B cell (primary cell): ENCODE results near the gene ELMO3. TPM values are rescaled to one million over a fixed set of nuclear protein-coding genes. Genes with fewer than 3 reads are reported as not detected.
A peak's percentile ranks its signal among the peaks of the same experiment; 100 is the strongest.

Source experiments
- ATAC-seq: fragments of 200-7000 bp; cut with Tn5 transposase; one replicate; pipeline ENCODE4 v1.10.0; 2021; ENCODE audit warnings: low read depth, mild to moderate bottlenecking, moderate number of reproducible peaks, moderate library complexity
- CTCF ChIA-PET: fragments of 350-600 bp; sonication (Branson Sonifier 250); formaldehyde crosslinking; loops from one replicate; lab custom pipeline; 2021; ENCODE audit warnings: antibody characterized with exemption, inconsistent platforms; lab: Charles Lee
- POLR2A ChIA-PET: fragments of 350-600 bp; sonication (Branson Sonifier 250); formaldehyde crosslinking; loops from one replicate; lab custom pipeline; 2021; ENCODE audit warnings: antibody characterized with exemption; lab: Charles Lee
- DNase-seq: peaks from one replicate; pipeline ENCODE4 v3.0.0; 2013
- H2AFZ ChIP-seq: 2 replicates; pipeline ENCODE4 v1.6.1; 2012; ENCODE audit warnings: mild to moderate bottlenecking, low read depth, low read length; ENCODE audit not compliant: insufficient read depth, poor library complexity, severe bottlenecking
- H3K27ac ChIP-seq, 2 donors: 1 replicate in 1 of 2; 2 replicates in 1 of 2; pipeline ENCODE4 v1.5.1; 2012 to 2013; ENCODE audit warnings: low read length in 2 of 2, mild to moderate bottlenecking in 2 of 2, moderate library complexity in 1 of 2
- H3K27me3 ChIP-seq, 4 experiments: fragments of 200-600 bp in 1 of 4; sonication (generic) in 1 of 4; replicated peaks in 1 of 4; 1 replicate in 2 of 4; 2 replicates in 2 of 4; pipeline versions ENCODE4 v1.6.1 to v1.7.0; 2013 to 2016; ENCODE audit warnings: low read length in 3 of 4, mild to moderate bottlenecking in 2 of 4, mixed read lengths in 1 of 4, moderate library complexity in 1 of 4; ENCODE audit not compliant: insufficient read depth in 4 of 4, control insufficient read depth in 3 of 4; ENCODE audit errors: control extremely low read depth in 1 of 4
- H3K36me3 ChIP-seq, 2 experiments: replicated peaks in 1 of 2; 1 replicate in 1 of 2; 2 replicates in 1 of 2; pipeline versions ENCODE4 v1.6.1 to v1.7.1; 2013; ENCODE audit warnings: low read length in 1 of 2; ENCODE audit not compliant: insufficient read depth in 2 of 2, control insufficient read depth in 1 of 2; ENCODE audit errors: control extremely low read depth in 1 of 2, extremely low read depth in 1 of 2
- H3K4me1 ChIP-seq, 2 donors: fragments of 200-600 bp in 1 of 2; sonication (generic) in 1 of 2; 1 replicate in 1 of 2; 2 replicates in 1 of 2; pipeline versions ENCODE4 v1.5.1 to v1.6.1; 2013 to 2017; ENCODE audit warnings: low read length in 2 of 2; ENCODE audit not compliant: control insufficient read depth in 2 of 2, insufficient read depth in 2 of 2
- H3K4me2 ChIP-seq: replicated peaks from 2 replicates; pipeline ENCODE3; 2012; ENCODE audit warnings: mild to moderate bottlenecking, low read depth, low read length; ENCODE audit not compliant: poor library complexity, severe bottlenecking
- H3K4me3 ChIP-seq, 5 experiments: fragments of 200-600 bp in 1 of 5; sonication (generic) in 1 of 5; 1 replicate in 3 of 5; 2 replicates in 2 of 5; pipeline versions ENCODE4 v1.5.1 to v1.7.0; 2011 to 2016; ENCODE audit warnings: low read length in 4 of 5, mild to moderate bottlenecking in 4 of 5, low read depth in 2 of 5, control low read depth in 1 of 5, moderate library complexity in 1 of 5; ENCODE audit not compliant: insufficient read depth in 1 of 5; ENCODE audit errors: control extremely low read depth in 1 of 5, extremely low read depth in 1 of 5
- H3K79me2 ChIP-seq: fragments of 200-600 bp; sonication (generic); one replicate; pipeline ENCODE4 v1.6.0; 2016; ENCODE audit warnings: low read length; ENCODE audit not compliant: control insufficient read depth, insufficient read depth
- H3K9ac ChIP-seq: fragments of 200-600 bp; sonication (generic); 2 replicates; pipeline ENCODE4 v1.6.1; 2017; ENCODE audit warnings: mild to moderate bottlenecking, low read length, moderate library complexity
- H3K9me3 ChIP-seq, 3 donors: one replicate each; pipeline versions ENCODE4 v1.6.1 to v1.7.1; 2013; ENCODE audit warnings: low read length in 2 of 3; ENCODE audit not compliant: control insufficient read depth in 2 of 3, insufficient read depth in 1 of 3; ENCODE audit errors: control extremely low read depth in 1 of 3
- H4K20me1 ChIP-seq: 2 replicates; pipeline ENCODE4 v1.6.0; 2012; ENCODE audit warnings: mild to moderate bottlenecking, low read length; ENCODE audit not compliant: insufficient read depth, control insufficient read depth, poor library complexity, severe bottlenecking
- H3K27ac Mint-ChIP-seq: one replicate; pipeline ENCODE4 v1.8.0; 2021; ENCODE audit warnings: mixed read lengths
- H3K27me3 Mint-ChIP-seq: one replicate; pipeline ENCODE4 v1.8.0; 2021; ENCODE audit warnings: mixed read lengths
- H3K4me1 Mint-ChIP-seq: one replicate; pipeline ENCODE4 v1.8.0; 2021; ENCODE audit warnings: mixed read lengths
- H3K4me3 Mint-ChIP-seq: one replicate; pipeline ENCODE4 v1.8.0; 2021; ENCODE audit warnings: mixed read lengths
- H3K9me3 Mint-ChIP-seq: one replicate; pipeline ENCODE4 v1.8.0; 2022; ENCODE audit warnings: mixed read lengths; ENCODE audit not compliant: insufficient read depth
- CTCF ChIP-seq: fragments of 200-600 bp; IDR thresholded peaks from one replicate; pipeline ENCODE4 v1.8.0; 2022; ENCODE audit warnings: antibody characterized with exemption, mild to moderate bottlenecking
- EZH2 ChIP-seq: IDR thresholded peaks from 2 replicates; pipeline ENCODE4 v1.6.1; 2012; ENCODE audit warnings: borderline replicate concordance, low read depth, mild to moderate bottlenecking, moderate library complexity, low read length; ENCODE audit not compliant: insufficient read depth, poor library complexity, severe bottlenecking
- WGBS: methylation state at CpG from one replicate; pipeline ENCODE4 v1.1.5; 2013; ENCODE audit warnings: missing lambda C conversion rate; ENCODE audit not compliant: insufficient coverage; 5-methylcytosine and 5-hydroxymethylcytosine counted together
- intact Hi-C: fragments of 100-400 bp; cut with micrococcal nuclease; formaldehyde crosslinking; loops from one replicate; pipeline ENCODE4 v1.10.0; 2022
- polyA plus RNA-seq: library from polyadenylated mRNA; depleted of rRNA; stranded (reverse); fragments of >200 nt; gene quantifications from 2 replicates; pipeline ENCODE4 v1.2.3, GENCODE V29; 2012
- total RNA-seq, 2 donors: library from RNA; stranded (reverse); fragments of 120-200 nt in 1 of 2; gene quantifications; 1 replicate in 1 of 2; 2 replicates in 1 of 2; pipeline versions ENCODE4 v1.2.3 to v1.2.4, GENCODE V29; 2013 to 2022

The ELMO3 gene
- total and polyA plus RNA-seq, 2 donors (not counting 1 experiment from before 2014, with no cell fraction given): 9.1 to 9.6 TPM

GRCh38 chr16:67223992-67224391, 25.1 kb downstream of the ELMO3 start:
- Histone ChIP-seq H3K79me2 (peaks cover 17% of the 10 kb centered on the region), H3K4me1 (peaks cover 15 to 22% of the 10 kb centered on the region in 2 donors), H3K4me3 (no peak overlapping the region), H2AFZ (no peak overlapping the region), H3K27ac (no peak overlapping the region), H3K27me3 (no peaks in the 10 kb centered on the region), H3K9me3 (no peaks in the 10 kb centered on the region), H3K36me3 (peaks cover 2 to 7% of the 10 kb centered on the region in 2 experiments), H3K9ac (no peak overlapping the region), H4K20me1 (peaks cover 18% of the 10 kb centered on the region), H3K4me2 (no peak overlapping the region)
- Mint-ChIP-seq H3K4me1 (peaks cover 29% of the 10 kb centered on the region), H3K27ac (no peak overlapping the region), H3K9me3 (no peaks in the 10 kb centered on the region), H3K27me3 (no peaks in the 10 kb centered on the region), H3K4me3 (no peak overlapping the region)
- no peak for TF ChIP-seq EZH2
- TF ChIP-seq CTCF: no peak
- intact Hi-C loops: no loop called here
- ChIA-PET POLR2A (no interaction called here), CTCF (no interaction called here)
- no peak for ATAC-seq
- 42% methylated on average over 2 of the region's 3 CpGs for WGBS
- no peak for DNase-seq

- DNase-seq (no peak), ATAC-seq (no peak)
- Histone ChIP-seq H2AFZ (peak overlapping the region; percentile 92), H3K4me2 (peak overlapping the region; percentile 86), H3K27me3 (no peaks in the 10 kb centered on the region), H3K36me3 (peaks cover 2 to 27% of the 10 kb centered on the region in 2 experiments), H3K79me2 (peaks cover 17% of the 10 kb centered on the region), H3K27ac (peak overlapping the region; percentile 48 to 82), H3K9ac (peak overlapping the region; percentile 83), H4K20me1 (peaks cover 19% of the 10 kb centered on the region), H3K4me1 (peaks cover 15 to 22% of the 10 kb centered on the region in 2 donors), H3K9me3 (no peaks in the 10 kb centered on the region), H3K4me3 (peak overlapping the region; percentile 68 to 99 (median 86))
- ChIA-PET POLR2A (interaction anchor here (0.9 to 3.7 kb wide), 3 partner anchors 18 to 33 kb away, joined by 4 to 30 read pairs (median 27); partner anchors contain the start of genes E2F4, FHOD1 and SLC9A5), CTCF (interaction anchor here (0.6 to 4.2 kb wide), 11 partner anchors 19 to 353 kb away, joined by 3 to 33 read pairs (median 3); partner anchors contain the start of genes FHOD1 and SLC9A5)
- peak overlapping the region; percentile 100 for H3K4me3 Mint-ChIP-seq
- 8% methylated on average over 12 of the region's 12 CpGs for WGBS
- H3K27me3 Mint-ChIP-seq: no peaks in the 10 kb centered on the region
- H3K27ac Mint-ChIP-seq: peak overlapping the region; percentile 100
- TF ChIP-seq CTCF (no peak), EZH2 (no peak)
- no peaks in the 10 kb centered on the region for H3K9me3 Mint-ChIP-seq
- peaks cover 29% of the 10 kb centered on the region for H3K4me1 Mint-ChIP-seq
- intact Hi-C loops: loop anchor here (2.0 kb wide), 1 partner anchor 620 kb away; the partner anchor contains the start of genes CENPT and NUTF2
These were observed 27.4 kb downstream of the ELMO3 start for GRCh38 chr16:67226295-67226803.
